Sigmoid colon (tissue), 4 donors: ENCODE data around the gene OR10A4.

Source experiments
- POLR2A ChIP-seq, 2 donors: fragments of 450-650 bp; IDR thresholded peaks; one replicate each; pipeline ENCODE4 v1.6.1; 2016; ENCODE audit warnings: antibody characterized with exemption in 2 of 2, mild to moderate bottlenecking in 2 of 2, moderate library complexity in 2 of 2
- POLR2AphosphoS5 ChIP-seq, 4 donors: sonication (generic); formaldehyde crosslinking; IDR thresholded peaks; one replicate each; pipeline ENCODE4 v1.6.1; 2017; ENCODE audit warnings: antibody characterized with exemption in 4 of 4
- TF ChIP-seq, protein P1 (sequence below), 4 experiments: fragments of 450-650 bp in 3 of 4; fragments of 200-600 bp in 1 of 4; IDR thresholded peaks; one replicate each; pipeline ENCODE4 v1.5.1; 2016 to 2019; ENCODE audit warnings: antibody characterized with exemption in 4 of 4, mild to moderate bottlenecking in 3 of 4, moderate library complexity in 2 of 4

DNA sequence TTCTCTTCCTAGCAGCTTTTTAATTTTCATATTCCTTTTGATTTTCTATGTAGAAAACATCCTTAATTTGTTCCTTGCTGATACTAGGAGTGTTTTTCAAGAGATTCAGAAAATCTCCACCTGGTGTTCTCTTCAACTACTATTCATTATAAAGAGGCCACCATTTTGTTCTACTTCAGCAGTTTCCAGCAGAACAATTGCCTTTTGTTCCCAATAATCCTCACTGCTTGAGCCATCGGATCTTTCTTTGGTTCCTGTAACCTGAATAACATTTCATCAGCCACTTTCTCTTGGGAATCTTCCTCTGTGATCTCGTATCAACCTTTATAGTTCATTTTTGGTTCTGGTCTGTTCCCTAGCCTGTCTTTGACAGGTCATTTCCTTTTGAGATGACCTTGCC lies 32.8 kb upstream of the OR10A4 start:
- TF ChIP-seq, protein P1, sequence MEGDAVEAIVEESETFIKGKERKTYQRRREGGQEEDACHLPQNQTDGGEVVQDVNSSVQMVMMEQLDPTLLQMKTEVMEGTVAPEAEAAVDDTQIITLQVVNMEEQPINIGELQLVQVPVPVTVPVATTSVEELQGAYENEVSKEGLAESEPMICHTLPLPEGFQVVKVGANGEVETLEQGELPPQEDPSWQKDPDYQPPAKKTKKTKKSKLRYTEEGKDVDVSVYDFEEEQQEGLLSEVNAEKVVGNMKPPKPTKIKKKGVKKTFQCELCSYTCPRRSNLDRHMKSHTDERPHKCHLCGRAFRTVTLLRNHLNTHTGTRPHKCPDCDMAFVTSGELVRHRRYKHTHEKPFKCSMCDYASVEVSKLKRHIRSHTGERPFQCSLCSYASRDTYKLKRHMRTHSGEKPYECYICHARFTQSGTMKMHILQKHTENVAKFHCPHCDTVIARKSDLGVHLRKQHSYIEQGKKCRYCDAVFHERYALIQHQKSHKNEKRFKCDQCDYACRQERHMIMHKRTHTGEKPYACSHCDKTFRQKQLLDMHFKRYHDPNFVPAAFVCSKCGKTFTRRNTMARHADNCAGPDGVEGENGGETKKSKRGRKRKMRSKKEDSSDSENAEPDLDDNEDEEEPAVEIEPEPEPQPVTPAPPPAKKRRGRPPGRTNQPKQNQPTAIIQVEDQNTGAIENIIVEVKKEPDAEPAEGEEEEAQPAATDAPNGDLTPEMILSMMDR (IDR thresholded peaks at IDR 0.05): no peak
- TF ChIP-seq POLR2AphosphoS5 (IDR thresholded peaks at IDR 0.05): no peak
- TF ChIP-seq POLR2A (IDR thresholded peaks at IDR 0.05): no peak
